ENCODE data around the gene PNISR. TPM values are rescaled to one million over a fixed set of nuclear protein-coding genes. Genes with fewer than 3 reads are reported as not detected.

Gene PNISR
- total RNA-seq, 1 experiment from 2014 or later, result 134 TPM

DNA sequence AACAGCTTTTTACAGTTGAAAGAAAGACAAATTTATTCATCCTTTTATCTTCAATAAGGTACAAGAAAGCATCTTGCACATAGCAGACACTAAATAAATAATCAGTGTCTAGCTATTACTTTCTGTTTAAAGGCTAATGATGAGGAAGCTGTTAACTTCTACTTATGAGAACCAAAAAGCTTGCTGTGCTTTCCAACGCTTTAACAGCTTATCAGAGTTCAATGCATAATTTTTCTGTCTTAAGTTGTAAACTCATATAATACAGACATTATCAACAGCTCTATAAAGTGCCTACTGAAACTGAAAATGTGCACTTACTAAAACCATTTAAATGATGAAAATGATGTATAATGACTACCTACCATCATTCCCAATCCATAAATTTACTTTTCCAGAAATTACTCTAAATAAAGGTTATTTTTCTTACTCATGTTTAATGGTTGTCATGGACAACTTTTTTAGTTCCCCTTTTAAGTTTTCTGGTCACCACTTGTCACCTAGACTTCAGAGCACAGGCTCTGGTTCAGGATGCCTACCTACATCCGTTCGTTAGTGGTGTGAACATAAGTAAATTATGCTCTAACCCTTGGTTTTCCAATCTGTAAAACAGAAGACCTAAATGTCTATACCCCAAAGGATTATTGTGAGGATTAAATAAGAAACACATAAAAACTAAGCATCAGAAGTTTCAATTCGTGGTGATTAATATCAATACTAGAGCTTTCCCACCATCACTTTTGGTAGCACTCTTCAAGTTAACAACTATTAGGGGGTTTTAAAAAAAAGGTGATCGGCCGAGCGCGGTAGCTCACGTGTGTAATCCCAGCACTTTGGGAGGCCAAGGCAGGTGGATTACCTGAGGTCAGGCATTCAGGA, 8.0 kb downstream of the PNISR start:
- Histone ChIP-seq H4K20me1 (ENCODE audit: control insufficient read depth, insufficient read depth, insufficient read length) (no peaks in the 10 kb centered on the region), H3K4me1 (ENCODE audit: insufficient read depth, low read length) (no peaks in the 10 kb centered on the region), H4K91ac (ENCODE audit: insufficient read length, low read depth, low read length) (no peak overlapping the region), H2BK5ac (ENCODE audit: insufficient read length, low read length) (no peak overlapping the region), H4K5ac (ENCODE audit: insufficient read length, low read depth, low read length) (no peak overlapping the region), H2BK120ac (ENCODE audit: low read depth, low read length, poor library complexity, severe bottlenecking) (no peak overlapping the region), H2AFZ (ENCODE audit: low read length) (no peak overlapping the region), H3K79me2 (ENCODE audit: insufficient read depth, low read length) (peaks cover 23% of the 10 kb centered on the region; the same call in 1 of the 2 replicates), H3K27me3 (ENCODE audit: insufficient read depth, low read length) (no peaks in the 10 kb centered on the region), H3K9me3 (ENCODE audit: control insufficient read depth, low read depth, low read length) (no peaks in the 10 kb centered on the region), H2BK12ac (ENCODE audit: insufficient read length, low read depth, low read length) (no peak overlapping the region), H4K8ac (replicated peaks; ENCODE audit: insufficient read length, low read depth, low read length) (no peak overlapping the region), H3T11ph (ENCODE audit: low read length) (no peak overlapping the region), H3K27ac (ENCODE audit: insufficient read length, low read depth, low read length) (no peak overlapping the region), H3K56ac (ENCODE audit: insufficient read length, low read depth, low read length) (no peak overlapping the region), H3K18ac (ENCODE audit: insufficient read length, low read depth, low read length) (no peak overlapping the region), H3K9ac (ENCODE audit: extremely low read depth, insufficient read length, low read length) (no peak overlapping the region), H2BK15ac (ENCODE audit: low read depth, low read length) (no peak overlapping the region), H3K4ac (ENCODE audit: low read depth, low read length) (no peak overlapping the region), H3K4me2 (ENCODE audit: insufficient read depth, insufficient read length, low read length) (no peak overlapping the region), H3K14ac (ENCODE audit: insufficient read depth, low read length) (no peak overlapping the region), H3K79me1 (ENCODE audit: insufficient read depth, low read depth, low read length, poor library complexity, severe bottlenecking) (peaks cover 3% of the 10 kb centered on the region), H3K23me2 (ENCODE audit: insufficient read length, low read depth, low read length, poor library complexity, severe bottlenecking) (no peaks in the 10 kb centered on the region), H2AK5ac (ENCODE audit: insufficient read length, low read length) (no peak overlapping the region), H3K23ac (ENCODE audit: insufficient read length, low read depth, low read length) (no peak overlapping the region), H2BK20ac (ENCODE audit: low read depth, low read length, poor library complexity, severe bottlenecking) (no peak overlapping the region)
- Mint-ChIP-seq H3K4me3 (no peak overlapping the region), H3K27ac (peak overlapping the region in 1 of 3 experiments; percentile 73; a peak in 1 of 7 replicates), H3K4me1 (peaks cover 15 to 17% of the 10 kb centered on the region in 2 experiments), H3K36me3 (ENCODE audit: insufficient read depth in 1 of 3, low read depth in 3 of 3) (peaks cover 8 to 27% (median 22%) of the 10 kb centered on the region in 3 experiments; a peak in 6 of 7 replicates), H3K9me3 (no peaks in the 10 kb centered on the region), H3K27me3 (ENCODE audit: low read depth) (no peaks in the 10 kb centered on the region)
- TF ChIP-seq, protein P1, sequence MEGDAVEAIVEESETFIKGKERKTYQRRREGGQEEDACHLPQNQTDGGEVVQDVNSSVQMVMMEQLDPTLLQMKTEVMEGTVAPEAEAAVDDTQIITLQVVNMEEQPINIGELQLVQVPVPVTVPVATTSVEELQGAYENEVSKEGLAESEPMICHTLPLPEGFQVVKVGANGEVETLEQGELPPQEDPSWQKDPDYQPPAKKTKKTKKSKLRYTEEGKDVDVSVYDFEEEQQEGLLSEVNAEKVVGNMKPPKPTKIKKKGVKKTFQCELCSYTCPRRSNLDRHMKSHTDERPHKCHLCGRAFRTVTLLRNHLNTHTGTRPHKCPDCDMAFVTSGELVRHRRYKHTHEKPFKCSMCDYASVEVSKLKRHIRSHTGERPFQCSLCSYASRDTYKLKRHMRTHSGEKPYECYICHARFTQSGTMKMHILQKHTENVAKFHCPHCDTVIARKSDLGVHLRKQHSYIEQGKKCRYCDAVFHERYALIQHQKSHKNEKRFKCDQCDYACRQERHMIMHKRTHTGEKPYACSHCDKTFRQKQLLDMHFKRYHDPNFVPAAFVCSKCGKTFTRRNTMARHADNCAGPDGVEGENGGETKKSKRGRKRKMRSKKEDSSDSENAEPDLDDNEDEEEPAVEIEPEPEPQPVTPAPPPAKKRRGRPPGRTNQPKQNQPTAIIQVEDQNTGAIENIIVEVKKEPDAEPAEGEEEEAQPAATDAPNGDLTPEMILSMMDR (conservative IDR thresholded peaks at IDR 0.05), result no peak
- no peak for DNase-seq
- no CpG with 5 or more reads among the region's 9 CpGs for WGBS (ENCODE audit: extremely low coverage, insufficient read length, low lambda C conversion rate)

All from H9 (cell line).